Vagina (tissue), 2 donors: ENCODE measurements around the gene DUSP5.

ENCODE experiments used
- POLR2A ChIP-seq, 2 donors: fragments of 450-650 bp; IDR thresholded peaks; one replicate each; pipeline ENCODE4 v1.6.1; 2017; ENCODE audit warnings: antibody characterized with exemption in 2 of 2, mild to moderate bottlenecking in 2 of 2, moderate library complexity in 2 of 2
- POLR2AphosphoS5 ChIP-seq, 2 donors: sonication (generic); formaldehyde crosslinking; IDR thresholded peaks; one replicate each; pipeline ENCODE4 v1.9.0; 2017; ENCODE audit warnings: antibody characterized with exemption in 2 of 2, mild to moderate bottlenecking in 2 of 2, low read depth in 1 of 2; ENCODE audit not compliant: insufficient read depth in 1 of 2

- no peak for TF ChIP-seq POLR2A (IDR thresholded peaks at IDR 0.05)
- TF ChIP-seq POLR2AphosphoS5 (IDR thresholded peaks at IDR 0.05; ENCODE audit: insufficient read depth in 1 of 2, low read depth in 1 of 2): no peak
Observed at GRCh38 chr10:110483633-110484032, 14.1 kb upstream of the DUSP5 start.
